ENCODE results near the gene PLXNA4.
A peak's percentile ranks its signal among the peaks of the same experiment; 100 is the strongest.

Gene PLXNA4

DNA sequence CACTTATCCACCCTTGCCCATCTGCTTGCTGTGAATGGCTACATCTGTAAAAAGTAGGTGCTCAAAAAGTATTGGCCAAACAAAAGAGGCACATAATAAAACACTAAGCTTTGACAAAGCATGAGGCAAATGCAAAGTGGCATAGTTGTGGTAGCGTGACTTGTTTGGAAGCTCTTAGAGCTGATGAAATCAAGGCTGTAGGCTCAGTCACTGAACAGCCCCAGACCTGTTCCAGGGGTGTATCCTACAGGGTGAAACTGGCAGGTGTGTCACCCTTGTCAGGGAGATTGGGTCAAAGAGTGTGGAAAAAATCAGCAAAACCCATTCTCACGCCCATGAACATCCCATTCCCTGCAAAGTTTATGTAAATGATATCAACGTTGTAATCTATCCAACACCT, 427.4 kb downstream of the PLXNA4 start:
- peaks cover 3% of the 10 kb centered on the region for H3K27me3 Mint-ChIP-seq
- H3K4me1 Mint-ChIP-seq = no peaks in the 10 kb centered on the region
- no peaks in the 10 kb centered on the region for H3K36me3 Mint-ChIP-seq (ENCODE audit: low read depth)
- no peak overlapping the region for H3K27ac Mint-ChIP-seq
- no peak for ATAC-seq
- DNase-seq = no peak
- H3K4me3 Mint-ChIP-seq = no peak overlapping the region
- no peaks in the 10 kb centered on the region for H3K9me3 Mint-ChIP-seq

DNA sequence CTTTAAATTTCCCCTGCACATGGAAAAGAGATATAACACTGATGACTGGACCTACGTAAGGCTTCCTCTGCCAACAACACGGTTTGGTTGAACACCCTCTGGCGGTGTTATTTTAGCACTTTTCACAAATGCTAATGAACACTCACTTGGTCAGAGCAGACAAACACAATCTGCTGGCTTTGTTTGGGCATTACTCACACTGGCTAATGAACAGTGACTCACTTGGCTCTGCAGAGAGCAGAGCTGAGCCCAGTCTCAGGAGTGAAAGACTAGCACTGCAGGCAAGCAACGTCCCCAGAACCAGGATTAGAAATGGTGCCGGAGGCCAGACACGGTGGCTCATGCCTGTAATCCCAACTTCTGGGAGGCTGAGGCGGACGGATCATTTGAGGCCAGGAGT, 430.8 kb downstream of the PLXNA4 start:
- H3K9me3 Mint-ChIP-seq = no peaks in the 10 kb centered on the region
- no peak overlapping the region for H3K27ac Mint-ChIP-seq
- ATAC-seq (no peak), DNase-seq (no peak)
- H3K4me1 Mint-ChIP-seq = no peaks in the 10 kb centered on the region
- no peak overlapping the region for H3K4me3 Mint-ChIP-seq
- H3K27me3 Mint-ChIP-seq = peaks cover 3% of the 10 kb centered on the region
- no peaks in the 10 kb centered on the region for H3K36me3 Mint-ChIP-seq (ENCODE audit: low read depth)

DNA sequence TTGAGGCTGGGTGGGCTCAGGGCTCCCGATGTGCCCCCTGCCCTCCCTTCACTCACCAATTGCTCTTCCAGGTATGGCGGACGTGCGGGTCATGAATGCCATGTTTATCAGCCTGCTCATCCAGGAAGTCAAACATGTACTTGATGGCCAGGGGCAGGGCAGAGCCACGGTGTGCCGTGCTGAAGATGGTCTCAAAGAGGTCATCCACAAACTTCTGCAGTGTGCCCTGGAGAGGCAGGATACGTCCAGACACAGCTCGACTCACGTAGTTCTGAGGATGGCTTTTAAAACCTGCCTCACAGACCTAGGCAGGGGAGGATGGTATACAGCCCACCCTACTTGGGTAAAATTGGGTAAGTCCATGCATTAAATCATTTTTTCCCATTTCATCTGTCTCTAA, 431.2 kb downstream of the PLXNA4 start:
- DNase-seq (no peak), ATAC-seq (no peak)
- Mint-ChIP-seq H3K27me3 (peaks cover 2% of the 10 kb centered on the region), H3K27ac (no peak overlapping the region), H3K4me3 (no peak overlapping the region), H3K4me1 (no peaks in the 10 kb centered on the region), H3K36me3 (ENCODE audit: low read depth) (no peaks in the 10 kb centered on the region), H3K9me3 (no peaks in the 10 kb centered on the region)

DNA sequence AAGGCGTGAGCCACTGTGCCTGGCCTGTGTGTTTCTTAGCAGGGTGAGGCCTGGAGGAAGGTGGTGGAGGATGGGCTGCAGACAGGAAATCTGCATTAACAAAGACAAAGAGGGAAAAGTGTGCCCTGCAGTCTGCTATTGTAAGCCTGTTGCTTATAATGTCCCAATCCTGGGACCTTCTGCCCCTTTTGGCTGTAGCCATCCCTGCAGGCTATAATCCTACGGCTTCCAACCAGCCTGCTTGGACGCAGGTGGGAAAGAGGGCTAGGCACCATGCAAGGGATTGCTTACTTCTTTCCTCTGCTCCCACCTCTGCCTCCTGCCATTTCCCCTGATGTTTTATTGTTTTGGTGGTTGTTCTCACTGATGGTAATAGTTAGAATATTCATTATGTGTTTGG, 434.3 kb downstream of the PLXNA4 start:
- Mint-ChIP-seq H3K9me3 (no peaks in the 10 kb centered on the region), H3K27ac (no peak overlapping the region), H3K4me3 (no peak overlapping the region), H3K4me1 (no peaks in the 10 kb centered on the region), H3K27me3 (peaks cover 2% of the 10 kb centered on the region), H3K36me3 (ENCODE audit: low read depth) (no peaks in the 10 kb centered on the region)
- DNase-seq (no peak), ATAC-seq (no peak)

DNA sequence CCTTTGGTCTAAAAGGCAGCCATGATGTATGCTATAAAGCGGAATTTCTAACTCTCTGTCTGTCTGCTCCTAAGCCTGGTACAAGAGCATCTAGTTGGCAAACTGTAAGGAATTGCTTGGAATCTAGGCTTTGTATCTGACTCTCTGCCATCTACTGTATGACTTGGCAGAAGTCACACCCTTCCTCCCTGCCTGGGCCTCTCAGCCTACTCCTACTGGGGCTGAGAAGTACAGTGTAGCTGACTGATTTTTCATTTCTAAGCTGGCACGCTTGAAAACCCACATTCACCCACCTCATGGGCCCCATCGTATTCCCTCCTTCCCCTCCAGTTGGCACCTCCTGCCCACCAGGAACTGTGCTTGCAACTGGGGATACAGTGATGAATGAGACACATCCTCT, 435.2 kb downstream of the PLXNA4 start:
- H3K4me1 Mint-ChIP-seq = no peaks in the 10 kb centered on the region
- H3K36me3 Mint-ChIP-seq (ENCODE audit: low read depth) = no peaks in the 10 kb centered on the region
- DNase-seq (no peak), ATAC-seq (no peak)
- no peak overlapping the region for H3K4me3 Mint-ChIP-seq
- no peaks in the 10 kb centered on the region for H3K9me3 Mint-ChIP-seq
- peaks cover 2% of the 10 kb centered on the region for H3K27me3 Mint-ChIP-seq
- no peak overlapping the region for H3K27ac Mint-ChIP-seq

DNA sequence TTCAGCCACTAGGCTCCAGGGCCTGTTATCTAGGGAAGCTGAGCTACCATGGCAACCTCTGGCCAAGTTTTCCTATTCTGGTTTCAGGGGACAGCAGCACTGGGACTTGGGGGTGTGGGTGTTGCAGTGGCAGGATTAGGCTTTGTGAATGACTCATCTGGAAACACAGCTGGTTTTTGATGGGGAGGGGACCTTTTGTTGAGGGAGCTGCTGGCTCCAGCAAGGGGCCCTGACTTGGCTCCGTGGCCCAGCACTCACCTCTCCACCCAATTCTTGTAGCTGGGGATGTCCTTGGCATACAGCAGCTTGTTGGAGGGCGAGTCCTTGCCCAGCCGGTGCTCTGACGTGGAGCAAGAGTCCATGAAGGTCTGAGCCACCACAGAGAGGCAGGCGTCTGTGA, 435.9 kb downstream of the PLXNA4 start:
- Mint-ChIP-seq H3K27ac (no peak overlapping the region), H3K4me3 (no peak overlapping the region), H3K4me1 (no peaks in the 10 kb centered on the region), H3K36me3 (ENCODE audit: low read depth) (no peaks in the 10 kb centered on the region), H3K9me3 (no peaks in the 10 kb centered on the region), H3K27me3 (peaks cover 2% of the 10 kb centered on the region)
- DNase-seq (no peak), ATAC-seq (no peak)

DNA sequence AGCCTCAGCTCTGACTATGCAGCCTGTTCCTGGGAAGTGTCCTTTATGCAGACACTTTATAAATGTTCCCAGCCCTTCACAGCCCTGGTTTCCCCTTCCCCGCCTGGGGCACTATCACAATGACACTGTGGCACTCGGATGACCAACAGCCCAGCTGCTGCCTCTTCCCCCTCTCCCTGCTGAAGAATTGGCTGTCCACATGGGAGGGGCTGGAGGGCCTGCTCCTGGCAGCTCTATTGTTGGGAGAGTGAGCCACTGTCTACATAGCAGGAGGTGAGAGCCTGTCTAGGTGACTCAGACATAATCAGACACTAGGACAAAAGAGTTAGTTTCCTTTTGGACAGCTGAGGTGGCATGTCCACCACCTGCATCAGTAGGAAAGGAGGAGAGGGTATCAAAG, 437.5 kb downstream of the PLXNA4 start:
- no peak overlapping the region for H3K4me3 Mint-ChIP-seq
- ATAC-seq (no peak), DNase-seq (no peak)
- H3K27me3 Mint-ChIP-seq = peaks cover 2% of the 10 kb centered on the region
- H3K27ac Mint-ChIP-seq = no peak overlapping the region
- no peaks in the 10 kb centered on the region for H3K9me3 Mint-ChIP-seq
- no peaks in the 10 kb centered on the region for H3K4me1 Mint-ChIP-seq
- no peaks in the 10 kb centered on the region for H3K36me3 Mint-ChIP-seq (ENCODE audit: low read depth)

DNA sequence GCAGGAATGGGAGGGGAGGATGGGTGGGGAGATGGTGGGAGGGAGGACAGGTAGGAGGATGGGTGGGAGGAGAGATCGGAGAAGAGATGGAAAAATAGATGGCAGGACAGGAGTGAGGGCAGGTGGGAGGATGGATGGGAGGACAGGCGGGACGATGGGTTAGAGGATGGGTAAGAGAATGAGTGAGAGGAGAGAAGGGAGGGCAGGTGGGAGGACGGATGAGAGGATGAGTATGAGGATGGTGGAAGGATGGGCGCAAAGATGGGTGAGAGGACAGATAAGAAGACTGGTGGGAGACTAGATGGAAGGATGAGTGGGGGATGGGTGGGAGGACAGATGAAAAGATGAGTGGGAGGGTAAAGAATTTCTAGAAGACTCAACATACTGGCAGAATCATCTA, 438.6 kb downstream of the PLXNA4 start:
- Mint-ChIP-seq H3K27ac (no peak overlapping the region), H3K4me3 (no peak overlapping the region), H3K27me3 (peaks cover 2% of the 10 kb centered on the region), H3K36me3 (ENCODE audit: low read depth) (no peaks in the 10 kb centered on the region), H3K4me1 (no peaks in the 10 kb centered on the region), H3K9me3 (no peaks in the 10 kb centered on the region)
- DNase-seq = no peak
- no peak for ATAC-seq

DNA sequence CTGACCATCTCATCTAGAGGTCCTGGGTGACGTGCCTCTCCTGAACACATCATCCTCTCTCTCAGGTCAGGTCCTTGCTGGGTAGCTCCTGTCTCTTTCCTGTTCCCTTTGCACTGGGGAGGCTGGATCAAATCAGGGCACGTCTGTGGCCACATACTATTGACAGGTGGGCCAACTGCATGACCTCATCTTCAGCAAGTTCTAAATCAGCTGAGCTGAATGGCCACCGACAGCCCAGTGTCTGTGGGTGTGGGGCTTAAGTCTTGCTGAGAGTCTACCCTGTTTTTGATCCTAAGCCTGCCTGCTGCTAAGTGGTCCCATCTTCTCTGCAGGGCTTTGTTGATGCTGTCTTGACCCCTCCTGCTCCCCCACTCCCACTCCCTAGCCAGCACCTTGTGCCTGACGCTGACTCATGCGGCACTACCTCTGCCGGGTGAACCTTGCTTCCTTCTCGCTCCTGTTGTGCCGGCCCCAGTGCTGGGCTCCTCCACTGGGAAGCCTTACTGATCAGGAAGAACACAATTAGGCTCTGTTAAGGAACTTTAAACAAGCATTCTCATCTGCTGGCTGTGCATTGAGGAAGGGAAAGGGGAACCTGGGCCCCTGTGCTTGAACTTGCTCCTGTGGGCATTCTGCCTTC, 440.4 kb downstream of the PLXNA4 start:
- Mint-ChIP-seq H3K4me1 (no peaks in the 10 kb centered on the region), H3K36me3 (ENCODE audit: low read depth) (no peaks in the 10 kb centered on the region), H3K9me3 (no peaks in the 10 kb centered on the region), H3K27me3 (peaks cover 2% of the 10 kb centered on the region), H3K27ac (no peak overlapping the region), H3K4me3 (no peak overlapping the region)
- DNase-seq (no peak), ATAC-seq (no peak)

DNA sequence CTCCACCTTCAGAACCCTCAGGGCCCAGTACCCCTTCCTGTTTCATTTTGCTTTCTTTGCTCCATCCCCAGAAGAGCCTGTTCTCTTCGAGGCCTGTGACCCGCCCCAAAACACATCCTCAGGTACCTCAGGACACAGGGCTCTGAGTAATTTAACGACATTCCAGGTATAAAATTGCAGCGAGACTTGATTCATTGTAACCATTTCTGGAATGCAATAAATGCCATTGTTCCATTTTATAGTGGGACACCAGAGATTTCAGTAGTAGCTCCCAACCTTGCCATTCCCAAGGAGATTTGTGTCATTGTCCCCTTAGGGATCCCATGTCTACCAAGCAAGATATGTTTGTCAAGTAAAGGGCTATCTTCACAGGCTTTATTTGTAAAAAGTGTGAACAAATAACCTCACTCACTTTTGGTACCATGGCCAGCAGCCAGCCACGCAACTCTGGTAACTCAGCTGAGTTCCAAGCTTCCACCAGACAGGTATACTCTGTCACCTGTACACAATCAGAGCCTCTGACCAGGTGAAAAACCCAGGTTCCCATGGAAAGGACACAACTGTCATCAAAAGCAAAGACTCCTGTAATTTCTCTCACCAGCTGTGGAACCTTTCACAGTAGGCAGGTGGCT, 441.3 kb downstream of the PLXNA4 start:
- no peak overlapping the region for H3K4me3 Mint-ChIP-seq
- H3K36me3 Mint-ChIP-seq (ENCODE audit: low read depth) = no peaks in the 10 kb centered on the region
- no peak for ATAC-seq
- H3K4me1 Mint-ChIP-seq = peaks cover 2% of the 10 kb centered on the region
- H3K27me3 Mint-ChIP-seq = peaks cover 5% of the 10 kb centered on the region
- DNase-seq = no peak
- H3K9me3 Mint-ChIP-seq = no peaks in the 10 kb centered on the region
- no peak overlapping the region for H3K27ac Mint-ChIP-seq

DNA sequence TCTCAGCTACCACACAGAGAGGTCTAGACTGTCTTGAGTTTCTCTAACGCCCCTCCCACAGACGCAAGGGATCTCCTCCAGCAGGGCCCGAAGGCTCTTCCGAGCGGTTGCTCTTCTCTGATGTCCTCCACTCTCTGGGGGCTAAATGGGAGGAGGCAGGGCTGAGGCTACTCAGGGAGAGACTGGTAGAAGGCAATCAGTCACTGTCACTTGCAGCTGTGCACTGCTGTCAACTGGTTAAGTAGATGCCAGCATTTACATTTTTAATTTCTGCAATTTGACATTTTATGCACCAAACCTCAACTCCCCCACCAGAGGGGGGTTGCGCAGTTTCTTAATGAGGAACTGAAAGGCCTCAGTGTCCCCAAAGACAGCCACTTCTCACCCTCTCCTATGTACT, 442.8 kb downstream of the PLXNA4 start:
- no peaks in the 10 kb centered on the region for H3K36me3 Mint-ChIP-seq (ENCODE audit: low read depth)
- H3K4me1 Mint-ChIP-seq = peaks cover 2% of the 10 kb centered on the region
- DNase-seq = no peak
- no peak overlapping the region for H3K27ac Mint-ChIP-seq
- H3K4me3 Mint-ChIP-seq = no peak overlapping the region
- ATAC-seq = no peak
- peaks cover 5% of the 10 kb centered on the region for H3K27me3 Mint-ChIP-seq
- no peaks in the 10 kb centered on the region for H3K9me3 Mint-ChIP-seq

DNA sequence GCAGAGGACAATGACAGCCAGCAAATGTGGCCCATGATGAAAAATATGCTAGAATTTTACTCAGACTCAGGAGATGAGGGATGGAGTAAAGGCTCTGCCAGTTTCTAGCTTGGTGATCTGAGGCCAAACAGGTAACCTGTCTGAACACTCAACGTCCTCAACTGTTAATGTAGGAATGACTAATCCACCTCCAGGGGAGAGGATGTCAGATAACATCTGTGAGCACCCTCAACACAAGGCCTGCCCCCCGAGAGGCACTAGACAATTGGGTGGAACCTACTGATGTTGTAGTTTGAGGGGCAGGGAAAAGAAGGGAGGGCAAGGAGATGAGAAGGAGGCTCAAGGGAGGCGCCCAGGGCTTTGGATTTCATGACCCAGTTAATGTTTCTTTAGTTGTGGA, 445.1 kb downstream of the PLXNA4 start:
- Mint-ChIP-seq H3K4me1 (peaks cover 2% of the 10 kb centered on the region), H3K27me3 (peaks cover 3% of the 10 kb centered on the region), H3K27ac (no peak overlapping the region), H3K4me3 (no peak overlapping the region), H3K9me3 (no peaks in the 10 kb centered on the region), H3K36me3 (ENCODE audit: low read depth) (no peaks in the 10 kb centered on the region)
- DNase-seq = no peak
- no peak for ATAC-seq

DNA sequence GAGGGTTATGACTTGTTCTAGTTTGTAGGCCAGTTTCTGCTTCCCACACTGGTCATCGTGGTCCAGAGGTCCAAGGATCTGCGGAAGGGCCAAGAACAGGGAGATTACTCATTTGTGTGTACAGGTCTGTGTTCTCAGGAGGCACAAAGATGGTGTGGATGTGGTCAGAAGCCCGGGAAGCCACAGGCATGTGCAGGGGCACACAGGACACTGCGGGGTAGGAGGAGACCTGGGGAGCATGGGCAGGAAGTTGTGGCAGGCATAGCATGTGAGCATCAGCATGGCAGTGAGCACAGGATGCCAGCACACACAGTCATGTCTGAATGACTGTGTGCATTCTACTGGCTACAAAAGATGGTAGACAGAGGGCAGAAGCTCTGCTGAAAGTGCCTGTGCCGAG, 445.8 kb downstream of the PLXNA4 start:
- Mint-ChIP-seq H3K27ac (no peak overlapping the region), H3K36me3 (ENCODE audit: low read depth) (no peaks in the 10 kb centered on the region), H3K9me3 (no peaks in the 10 kb centered on the region), H3K4me1 (peaks cover 2% of the 10 kb centered on the region), H3K4me3 (no peak overlapping the region), H3K27me3 (peaks cover 3% of the 10 kb centered on the region)
- no peak for DNase-seq
- no peak for ATAC-seq

DNA sequence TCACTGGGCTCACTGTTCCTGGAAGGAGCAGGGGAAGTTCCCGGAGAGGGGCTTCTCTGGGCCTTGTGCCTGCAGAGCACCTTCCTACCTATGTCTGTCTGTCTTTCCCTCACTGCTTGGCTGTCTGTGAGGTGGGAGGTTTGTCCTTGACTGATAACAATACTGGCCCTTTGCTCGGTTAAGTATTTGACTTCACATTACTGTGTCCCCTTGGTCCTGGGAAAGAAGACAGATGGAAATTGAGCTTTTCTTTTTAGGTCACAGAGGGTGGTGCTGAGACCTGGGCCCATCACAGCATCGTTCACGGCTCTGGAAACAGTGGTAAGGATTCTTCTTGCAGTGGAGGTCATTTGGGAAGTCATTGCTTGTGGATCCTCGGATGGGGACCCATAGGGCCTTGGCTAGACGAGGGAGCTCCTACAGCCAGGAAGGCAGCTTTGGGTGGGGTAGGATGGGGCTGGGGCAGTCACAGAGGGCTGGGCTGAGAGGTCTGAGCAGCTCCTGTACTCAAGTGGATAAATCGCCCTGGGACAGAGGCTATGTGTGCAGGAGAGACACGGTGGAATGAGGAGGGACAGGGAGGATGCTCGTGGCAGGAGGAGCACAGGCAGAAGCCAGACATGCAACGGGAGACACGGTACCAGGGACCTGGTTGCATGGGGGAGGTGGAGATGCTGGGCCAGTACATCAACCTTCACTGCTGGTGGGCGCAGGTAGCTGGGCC, 450.2 kb downstream of the PLXNA4 start:
- peak; percentile 12 for ATAC-seq
- no peak overlapping the region for H3K4me3 Mint-ChIP-seq
- peaks cover 3% of the 10 kb centered on the region for H3K27me3 Mint-ChIP-seq
- H3K36me3 Mint-ChIP-seq (ENCODE audit: low read depth) = no peaks in the 10 kb centered on the region
- no peak overlapping the region for H3K27ac Mint-ChIP-seq
- DNase-seq = no peak
- peaks cover 2% of the 10 kb centered on the region for H3K4me1 Mint-ChIP-seq
- H3K9me3 Mint-ChIP-seq = no peaks in the 10 kb centered on the region

DNA sequence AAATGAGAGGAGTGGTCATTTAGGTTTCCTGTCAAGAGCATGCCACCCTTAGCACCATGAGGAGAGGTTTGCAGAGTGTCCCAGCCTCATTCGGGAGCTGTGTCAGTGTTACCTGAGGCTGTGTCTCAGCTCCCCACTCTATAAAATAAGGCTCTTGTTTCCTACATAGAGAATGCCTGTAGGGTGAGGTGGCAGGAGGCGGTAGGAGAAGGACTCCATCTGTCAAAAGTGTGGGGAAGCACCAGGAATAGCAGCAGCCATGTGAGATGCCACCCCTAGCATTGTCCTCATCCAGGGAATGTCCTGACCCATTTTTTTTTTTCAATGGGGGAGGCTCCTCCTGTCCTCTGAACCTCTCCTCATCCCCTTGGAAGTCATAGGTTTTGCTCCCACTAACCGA, 451.2 kb downstream of the PLXNA4 start:
- H3K27ac Mint-ChIP-seq = no peak overlapping the region
- H3K27me3 Mint-ChIP-seq = no peaks in the 10 kb centered on the region
- DNase-seq (no peak), ATAC-seq (no peak)
- no peak overlapping the region for H3K4me3 Mint-ChIP-seq
- H3K36me3 Mint-ChIP-seq (ENCODE audit: low read depth) = no peaks in the 10 kb centered on the region
- no peaks in the 10 kb centered on the region for H3K9me3 Mint-ChIP-seq
- H3K4me1 Mint-ChIP-seq = no peaks in the 10 kb centered on the region
